ENCODE data around the gene CAMK1G. TPM values are rescaled to one million over a fixed set of nuclear protein-coding genes. Genes with fewer than 3 reads are reported as not detected.

Gene CAMK1G
- total RNA-seq, 1 donor from 2014 or later, result 3.8 TPM

GRCh38 chr1:209577346-209577745 is 6.2 kb upstream of the CAMK1G start:
- DNase-seq (ENCODE audit: low spot score in 2 of 2, unreplicated experiment in 2 of 2), result no peak
- Mint-ChIP-seq H3K9me3 (no peaks in the 10 kb centered on the region), H3K4me1 (no peaks in the 10 kb centered on the region), H3K27ac (no peak overlapping the region), H3K27me3 (ENCODE audit: low read depth) (peaks cover 41% of the 10 kb centered on the region), H3K4me3 (no peak overlapping the region), H3K36me3 (no peaks in the 10 kb centered on the region)
- no peak for TF ChIP-seq CTCF (IDR thresholded peaks at IDR 0.05; ENCODE audit: unreplicated experiment)

- Mint-ChIP-seq H3K27me3 (ENCODE audit: low read depth) (peaks cover 11% of the 10 kb centered on the region), H3K9me3 (no peaks in the 10 kb centered on the region), H3K4me3 (no peak overlapping the region), H3K27ac (no peak overlapping the region), H3K36me3 (no peaks in the 10 kb centered on the region), H3K4me1 (no peaks in the 10 kb centered on the region)
- DNase-seq (ENCODE audit: low spot score in 2 of 2, unreplicated experiment in 2 of 2), result no peak
- no peak for TF ChIP-seq CTCF (IDR thresholded peaks at IDR 0.05; ENCODE audit: unreplicated experiment)
Observed at GRCh38 chr1:209580577-209580976, 2.9 kb upstream of the CAMK1G start.

GRCh38 chr1:209584231-209584672 is 738 bp downstream of the CAMK1G start:
- Mint-ChIP-seq H3K4me3 (no peak overlapping the region), H3K27ac (no peak overlapping the region), H3K9me3 (no peaks in the 10 kb centered on the region), H3K27me3 (ENCODE audit: low read depth) (no peaks in the 10 kb centered on the region), H3K4me1 (no peaks in the 10 kb centered on the region), H3K36me3 (no peaks in the 10 kb centered on the region)
- peak in 1 of 2 experiments; percentile 41 for DNase-seq (ENCODE audit: low spot score in 2 of 2, unreplicated experiment in 2 of 2)
- TF ChIP-seq CTCF (IDR thresholded peaks at IDR 0.05; ENCODE audit: unreplicated experiment), result no peak

GRCh38 chr1:209585197-209585596 is 1.7 kb downstream of the CAMK1G start:
- DNase-seq (ENCODE audit: low spot score in 2 of 2, unreplicated experiment in 2 of 2), result no peak
- H3K27ac Mint-ChIP-seq, result no peak overlapping the region
- no peaks in the 10 kb centered on the region for H3K4me1 Mint-ChIP-seq
- no peaks in the 10 kb centered on the region for H3K9me3 Mint-ChIP-seq
- no peak overlapping the region for H3K4me3 Mint-ChIP-seq
- H3K27me3 Mint-ChIP-seq (ENCODE audit: low read depth), result no peaks in the 10 kb centered on the region
- TF ChIP-seq CTCF (IDR thresholded peaks at IDR 0.05; ENCODE audit: unreplicated experiment), result no peak
- H3K36me3 Mint-ChIP-seq, result no peaks in the 10 kb centered on the region

- Mint-ChIP-seq H3K27ac (no peak overlapping the region), H3K4me3 (no peak overlapping the region), H3K9me3 (no peaks in the 10 kb centered on the region), H3K36me3 (no peaks in the 10 kb centered on the region), H3K4me1 (no peaks in the 10 kb centered on the region), H3K27me3 (ENCODE audit: low read depth) (no peaks in the 10 kb centered on the region)
- peak; percentile 37 to 68 for DNase-seq (ENCODE audit: low spot score in 2 of 2, unreplicated experiment in 2 of 2)
- no peak for TF ChIP-seq CTCF (IDR thresholded peaks at IDR 0.05; ENCODE audit: unreplicated experiment)
Observed at GRCh38 chr1:209585672-209586071, 2.2 kb downstream of the CAMK1G start.

- Mint-ChIP-seq H3K4me1 (no peaks in the 10 kb centered on the region), H3K36me3 (no peaks in the 10 kb centered on the region), H3K27ac (no peak overlapping the region), H3K4me3 (no peak overlapping the region), H3K27me3 (ENCODE audit: low read depth) (no peaks in the 10 kb centered on the region), H3K9me3 (no peaks in the 10 kb centered on the region)
- DNase-seq (ENCODE audit: low spot score in 2 of 2, unreplicated experiment in 2 of 2), result no peak
- TF ChIP-seq CTCF (IDR thresholded peaks at IDR 0.05; ENCODE audit: unreplicated experiment), result no peak
Observed at GRCh38 chr1:209586221-209586740, 2.8 kb downstream of the CAMK1G start.
